ENCODE results near the gene PSMD3.

The PSMD3 gene

DNA sequence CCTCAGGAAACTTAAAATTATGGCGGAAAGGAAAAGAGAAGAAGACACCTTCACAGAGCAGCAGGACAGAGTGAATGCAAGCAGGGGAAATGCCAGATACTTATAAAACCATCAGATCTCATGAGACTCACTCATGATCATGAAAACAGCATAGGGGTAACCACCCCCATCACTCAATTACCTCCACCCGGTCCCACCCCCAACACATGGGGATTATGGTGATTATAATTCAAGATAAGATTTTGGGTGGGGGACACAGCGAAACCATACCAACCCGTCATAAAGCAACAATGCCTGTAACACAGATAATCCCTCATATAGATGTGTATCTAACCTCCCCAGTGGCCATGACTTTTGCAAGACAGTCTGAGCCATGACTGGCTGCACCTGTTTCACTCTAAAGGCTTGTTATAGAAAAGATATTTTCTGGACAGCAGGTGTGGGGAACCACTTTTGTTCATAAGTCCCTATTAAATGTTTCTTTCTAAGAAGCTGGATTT lies 24.8 kb upstream of the PSMD3 start:
- H3K4me3 ChIP-seq (ENCODE audit: low read depth, low read length) = no peak overlapping the region

DNA sequence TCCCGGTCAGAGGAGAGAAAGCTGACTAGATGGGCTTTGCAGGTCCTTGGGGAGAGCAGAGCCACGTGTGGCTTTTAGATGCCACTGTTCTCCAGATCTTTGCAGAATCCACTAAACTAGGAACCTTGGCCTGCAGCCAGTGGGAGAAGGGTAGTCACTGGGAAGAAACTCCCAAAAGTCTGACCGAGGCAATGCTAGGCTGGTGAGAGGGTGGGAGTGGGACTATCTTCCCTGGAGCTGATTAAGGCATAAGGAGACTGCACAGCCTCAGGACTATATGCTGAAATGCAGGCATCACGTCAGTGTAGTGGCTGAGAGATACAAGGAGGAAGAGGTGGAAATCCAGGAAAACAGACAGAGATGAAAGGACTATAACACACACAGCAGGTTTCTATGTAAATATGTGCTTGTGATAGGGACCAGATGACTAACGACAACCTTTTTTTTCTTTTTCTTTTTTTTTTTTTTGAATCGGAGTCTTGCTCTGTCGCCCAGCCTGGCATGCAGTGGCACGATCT lies 20.0 kb upstream of the PSMD3 start:
- H3K4me3 ChIP-seq (ENCODE audit: low read depth, low read length) = no peak overlapping the region

DNA sequence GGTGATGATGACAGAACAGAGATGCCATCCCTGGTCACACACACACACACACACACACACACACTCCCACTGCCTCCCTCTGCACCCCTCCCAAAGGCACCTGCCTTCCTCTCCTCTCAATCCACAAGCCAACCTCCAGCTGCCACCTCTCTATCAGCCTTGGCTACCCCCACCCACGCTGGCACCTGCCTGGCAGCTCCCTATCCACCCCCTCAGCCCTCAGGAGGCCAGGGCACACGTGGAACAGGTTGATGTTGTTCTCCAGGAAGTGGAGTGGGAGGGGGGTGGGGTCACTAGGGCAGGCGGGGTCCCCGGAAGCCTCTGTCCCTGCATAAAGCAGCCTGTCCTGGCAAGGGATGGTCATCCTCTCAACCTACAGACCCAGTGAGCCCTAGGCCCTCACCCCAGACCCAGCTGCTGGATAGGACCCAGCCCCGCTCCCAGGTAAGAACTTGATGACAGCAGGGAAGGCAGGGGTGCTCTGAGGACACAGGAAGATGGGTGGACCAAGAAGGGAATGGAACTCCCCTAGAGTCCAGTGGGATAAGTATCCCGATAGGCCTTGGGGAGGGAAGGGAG lies 17.9 kb upstream of the PSMD3 start, which contains the start of gene GSDMA:
GSDMA (plus strand) TSS at position 363 of the 579 bp plus-strand sequence. CDS start 2,684 bp downstream, outside the sequence.
- H3K4me3 ChIP-seq (ENCODE audit: low read depth, low read length) = no peak within 1 kb of the TSS

DNA sequence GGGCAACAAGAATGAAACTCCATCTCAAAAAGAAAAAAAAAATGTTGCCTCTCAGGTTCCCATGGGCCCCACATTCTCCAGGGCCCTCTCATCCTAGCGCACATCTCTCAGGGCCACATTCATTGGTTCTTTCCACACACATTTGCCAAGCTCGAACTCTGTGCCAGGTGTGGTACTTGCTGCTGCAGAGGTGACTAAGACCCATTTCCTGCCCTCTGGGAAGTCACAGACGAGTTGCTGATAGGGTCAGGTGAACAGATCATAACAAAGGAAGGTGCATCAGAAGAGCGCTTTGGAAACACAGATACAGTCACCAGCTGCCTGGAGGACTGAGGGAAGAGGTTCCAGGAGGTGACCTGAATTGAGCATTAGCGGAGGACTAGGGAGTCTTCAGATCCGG lies 16.8 kb upstream of the PSMD3 start:
- no peak overlapping the region for H3K4me3 ChIP-seq (ENCODE audit: low read depth, low read length)

DNA sequence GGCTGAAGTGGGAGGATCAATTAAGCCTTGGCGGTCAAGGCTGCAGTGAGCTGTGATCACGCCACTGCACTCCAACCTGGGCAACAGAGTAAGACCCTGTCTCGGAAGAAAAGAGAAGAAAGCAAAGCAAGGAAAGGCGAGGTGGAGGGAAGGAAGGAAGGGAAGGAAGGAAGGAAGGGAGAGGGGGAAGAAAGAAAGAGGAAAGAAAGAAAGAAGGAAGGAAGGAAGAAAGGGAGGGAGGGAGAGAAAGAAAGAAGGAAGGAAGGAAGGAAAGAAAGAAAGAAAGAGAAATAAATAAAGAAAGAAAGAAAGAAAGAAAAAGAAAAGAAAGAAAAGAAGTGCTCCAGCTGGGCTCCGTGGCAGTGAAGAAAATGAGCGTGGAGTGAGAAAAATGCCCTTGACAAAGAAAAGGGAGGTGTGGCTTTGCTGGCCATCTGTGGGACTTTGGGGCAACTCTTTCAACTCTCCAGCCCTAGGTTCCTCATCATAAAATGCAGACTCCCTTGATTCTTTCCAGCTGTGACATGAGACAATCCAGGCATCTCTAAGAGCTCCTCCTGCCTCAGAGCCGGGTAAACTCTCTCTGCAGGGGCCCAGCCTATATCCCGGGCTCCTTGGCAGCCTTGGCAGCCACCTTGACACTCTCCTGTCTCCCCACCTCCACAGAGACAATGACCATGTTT lies 15.4 kb upstream of the PSMD3 start:
- H3K4me3 ChIP-seq (ENCODE audit: low read depth, low read length) = no peak overlapping the region

DNA sequence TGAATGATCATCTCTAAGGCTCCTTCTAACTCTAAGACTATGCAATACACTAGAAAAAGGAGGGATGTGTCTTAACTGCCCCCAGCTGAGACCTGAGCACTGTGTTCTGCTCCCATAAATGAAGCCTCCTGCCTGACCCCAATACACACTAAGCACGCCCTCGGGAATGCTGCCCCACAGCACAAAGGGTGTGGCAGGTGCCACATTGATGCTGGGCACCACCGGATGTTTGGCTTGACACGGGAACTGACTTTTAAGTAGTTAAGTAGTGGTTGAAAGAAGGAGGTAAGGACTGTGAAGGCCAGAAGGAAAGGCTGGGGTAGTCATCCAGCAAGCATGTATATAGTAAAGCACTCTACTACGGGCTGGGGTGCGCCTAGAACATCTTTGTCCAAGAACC lies 13.8 kb upstream of the PSMD3 start:
- no peak overlapping the region for H3K4me3 ChIP-seq (ENCODE audit: low read depth, low read length)

DNA sequence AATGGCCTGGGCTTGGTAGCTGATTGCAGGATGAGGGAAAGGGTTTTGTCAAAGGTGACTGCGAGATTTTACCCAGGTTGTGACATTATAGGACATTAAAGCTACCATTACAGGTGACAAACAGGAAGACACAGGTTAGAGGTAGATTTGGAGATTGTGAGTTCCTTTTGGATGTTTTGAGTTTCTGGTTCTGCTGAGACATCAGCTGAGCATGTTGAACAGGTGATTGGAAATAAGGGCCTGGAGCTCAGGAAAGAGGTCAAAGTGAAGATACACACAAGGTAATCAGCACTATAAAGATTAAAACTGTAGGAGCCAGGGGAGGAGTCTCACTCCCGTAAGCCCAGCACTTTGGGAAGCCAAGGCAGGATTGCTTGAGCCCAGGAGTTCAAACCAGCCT lies 11.8 kb upstream of the PSMD3 start:
- H3K4me3 ChIP-seq (ENCODE audit: low read depth, low read length) = no peak overlapping the region

DNA sequence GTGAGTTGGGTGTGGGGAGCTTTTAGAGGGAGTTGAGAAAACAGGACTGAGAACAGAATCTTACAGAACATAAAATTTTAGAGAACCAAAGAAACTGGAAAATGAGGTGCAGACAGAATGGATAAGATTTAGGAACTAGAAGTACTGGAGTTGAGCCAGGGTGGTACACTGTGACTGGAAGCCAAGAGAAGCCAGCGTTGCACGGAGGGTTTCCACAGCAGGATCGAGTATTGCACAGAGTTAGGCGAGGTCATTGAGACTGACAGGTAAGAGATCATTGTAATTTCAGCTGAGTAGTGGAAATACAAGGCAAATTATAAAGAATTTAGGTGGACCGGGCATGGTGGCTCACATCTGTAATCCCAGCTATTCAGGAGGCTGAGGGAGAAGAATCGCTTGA lies 11.2 kb upstream of the PSMD3 start:
- no peak overlapping the region for H3K4me3 ChIP-seq (ENCODE audit: low read depth, low read length)

DNA sequence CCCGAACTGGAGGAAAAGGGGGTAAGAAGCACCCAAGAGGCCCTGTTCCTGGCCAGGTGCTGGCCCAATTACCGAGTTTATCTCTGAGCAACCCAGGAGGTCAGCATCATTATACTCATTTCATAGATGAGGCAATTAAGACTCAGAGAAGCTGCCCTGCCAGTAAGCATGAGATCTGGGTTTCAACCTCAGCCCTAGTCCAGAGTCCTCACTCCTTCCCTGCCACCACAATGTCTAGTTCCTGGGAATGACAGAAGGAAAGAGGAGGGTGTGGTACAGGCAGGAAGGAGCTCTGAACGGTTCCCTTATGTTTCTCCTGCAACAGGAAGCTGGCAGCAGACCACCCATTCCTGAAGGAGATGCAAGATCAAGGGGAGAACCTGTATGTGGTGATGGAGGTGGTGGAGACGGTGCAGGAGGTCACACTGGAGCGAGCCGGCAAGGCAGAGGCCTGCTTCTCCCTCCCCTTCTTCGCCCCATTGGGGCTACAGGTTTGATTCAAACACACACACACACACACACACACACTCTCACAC lies 10.4 kb upstream of the PSMD3 start:
- H3K4me3 ChIP-seq (ENCODE audit: low read depth, low read length) = no peak overlapping the region

DNA sequence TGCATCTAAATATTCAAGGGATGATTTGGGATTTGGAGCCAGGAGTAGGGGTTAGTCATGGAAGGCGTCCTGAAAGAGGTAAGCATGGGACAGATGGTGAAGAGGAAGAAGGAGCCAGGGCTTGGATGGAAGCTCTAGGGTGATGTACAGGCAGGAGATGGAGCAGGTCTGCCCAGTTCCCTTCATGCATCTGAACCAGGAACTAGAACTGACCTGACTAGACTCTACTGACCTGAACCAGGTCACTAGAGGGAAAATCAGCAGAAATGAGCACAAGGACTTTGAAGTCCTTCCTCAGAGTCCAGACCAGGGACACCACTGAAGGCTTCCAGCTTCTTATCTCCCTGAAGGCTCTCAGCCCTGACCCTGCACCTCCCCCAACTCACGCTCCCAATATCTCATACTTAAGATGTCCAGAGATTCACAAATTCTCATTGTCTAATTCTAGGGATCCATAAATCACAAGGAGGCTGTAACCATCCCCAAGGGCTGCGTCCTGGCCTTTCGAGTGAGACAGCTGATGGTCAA lies 9.5 kb upstream of the PSMD3 start:
- H3K4me3 ChIP-seq (ENCODE audit: low read depth, low read length) = no peak overlapping the region

DNA sequence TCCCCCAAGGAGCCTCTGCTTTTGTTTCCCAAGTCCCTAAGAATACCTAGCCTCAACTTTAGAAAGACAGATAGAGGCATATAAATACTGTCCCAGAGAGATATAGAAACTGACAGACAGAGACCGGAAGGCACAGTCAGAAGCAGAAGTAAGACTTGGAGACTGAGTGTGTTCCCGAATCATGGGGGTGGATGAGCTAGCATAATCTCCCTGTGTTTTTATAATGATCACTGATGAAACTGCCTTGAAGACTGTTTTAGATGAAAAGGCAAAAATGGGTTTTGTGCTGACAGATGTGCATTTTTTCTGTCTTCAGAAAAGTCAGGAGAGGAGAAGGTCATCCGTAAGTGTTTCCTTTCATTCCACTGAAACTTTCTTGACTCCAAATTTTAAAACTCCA lies 8.3 kb upstream of the PSMD3 start:
- no peak overlapping the region for H3K4me3 ChIP-seq (ENCODE audit: low read depth, low read length)

DNA sequence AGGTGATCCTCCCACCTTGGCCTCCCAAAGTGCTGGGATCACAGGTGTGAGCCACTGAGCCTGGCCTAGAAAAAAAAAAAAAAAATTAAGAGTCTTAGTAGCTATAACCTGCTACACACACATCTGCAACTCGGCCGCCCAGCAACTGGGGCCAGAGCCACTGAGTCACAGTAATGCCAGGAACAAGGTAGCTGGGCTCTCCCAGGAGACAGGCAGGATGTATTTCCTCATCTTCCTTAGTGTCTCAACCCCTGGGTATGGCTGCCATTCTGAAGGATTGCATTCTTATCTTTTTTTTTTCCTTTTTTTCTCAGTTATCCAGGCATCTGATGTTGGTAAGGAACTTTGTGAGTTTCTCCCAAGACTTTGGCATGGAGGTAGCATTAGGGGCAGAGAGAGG lies 7.1 kb upstream of the PSMD3 start:
- no peak overlapping the region for H3K4me3 ChIP-seq (ENCODE audit: low read depth, low read length)

DNA sequence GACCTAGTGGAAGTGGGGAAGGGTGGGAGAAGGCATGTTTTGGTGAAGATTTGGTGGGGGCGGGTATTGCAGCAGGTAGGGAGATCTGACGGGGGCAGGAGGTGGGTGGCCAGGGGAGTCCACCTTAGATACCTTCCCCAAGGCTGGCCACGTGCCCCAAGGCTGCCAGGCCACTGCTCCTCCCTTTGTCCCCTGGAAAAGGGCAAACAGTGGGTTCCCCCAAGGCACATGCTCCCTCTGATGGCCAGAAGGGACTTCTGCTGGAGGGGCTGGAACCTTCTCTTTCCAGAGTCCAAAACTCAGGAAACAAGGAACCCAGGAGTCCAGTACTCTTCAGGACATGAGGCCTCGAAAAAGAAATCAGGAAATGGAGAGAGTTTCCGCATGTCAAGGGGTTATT lies 6.2 kb upstream of the PSMD3 start:
- H3K4me3 ChIP-seq (ENCODE audit: low read depth, low read length) = no peak overlapping the region

DNA sequence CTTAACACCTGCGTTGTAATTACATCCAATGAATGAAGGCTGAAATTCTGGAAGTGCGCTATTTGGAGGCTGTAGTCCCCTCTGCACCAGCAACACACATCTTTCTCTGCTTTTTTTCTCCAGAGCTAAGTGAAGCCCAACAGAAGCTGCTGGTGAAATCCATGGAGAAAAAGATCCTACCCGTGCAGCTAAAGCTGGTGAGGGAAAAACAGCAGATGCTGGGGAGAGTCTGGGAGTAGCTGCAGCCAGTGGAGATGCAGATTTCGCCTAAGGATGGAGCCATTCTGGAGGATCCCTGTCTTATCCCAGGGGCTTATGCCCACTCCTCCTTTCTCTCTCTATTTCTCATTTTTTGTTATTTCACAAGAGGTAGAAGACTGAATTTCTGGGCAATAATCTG lies 4.8 kb upstream of the PSMD3 start:
- no peak overlapping the region for H3K4me3 ChIP-seq (ENCODE audit: low read depth, low read length)

DNA sequence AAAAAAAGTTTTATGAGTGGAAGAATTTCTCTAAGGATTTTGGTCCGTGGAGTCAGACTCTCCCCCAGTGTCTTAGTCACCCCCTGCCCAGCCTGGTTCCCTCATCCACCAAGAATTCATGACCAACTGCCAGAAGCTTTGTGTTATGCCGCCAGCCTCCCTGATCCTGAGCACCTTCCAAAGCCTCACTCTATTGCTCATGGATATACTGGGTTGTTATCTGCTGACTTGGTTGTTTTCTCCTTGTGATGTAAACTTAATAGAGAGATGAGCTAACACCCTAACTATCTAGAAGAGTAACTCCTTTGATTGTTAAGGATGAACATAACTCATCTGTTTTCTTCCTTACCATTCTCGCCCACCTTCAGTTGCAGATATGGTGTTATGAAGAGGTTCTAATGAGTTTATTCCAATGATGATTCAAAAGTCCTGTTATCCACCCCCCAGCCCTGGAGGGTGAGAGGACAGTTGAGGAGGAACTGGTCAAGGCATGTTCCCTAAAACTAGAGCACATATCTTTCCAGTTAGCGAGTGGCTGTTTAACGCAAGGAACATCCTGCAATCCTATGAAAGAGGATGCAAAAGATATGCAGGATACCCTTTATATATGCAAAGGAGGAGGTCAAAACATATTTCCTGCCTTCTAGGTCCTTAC lies 1.5 kb upstream of the PSMD3 start:
- H3K4me3 ChIP-seq (ENCODE audit: low read depth, low read length) = no peak overlapping the region

DNA sequence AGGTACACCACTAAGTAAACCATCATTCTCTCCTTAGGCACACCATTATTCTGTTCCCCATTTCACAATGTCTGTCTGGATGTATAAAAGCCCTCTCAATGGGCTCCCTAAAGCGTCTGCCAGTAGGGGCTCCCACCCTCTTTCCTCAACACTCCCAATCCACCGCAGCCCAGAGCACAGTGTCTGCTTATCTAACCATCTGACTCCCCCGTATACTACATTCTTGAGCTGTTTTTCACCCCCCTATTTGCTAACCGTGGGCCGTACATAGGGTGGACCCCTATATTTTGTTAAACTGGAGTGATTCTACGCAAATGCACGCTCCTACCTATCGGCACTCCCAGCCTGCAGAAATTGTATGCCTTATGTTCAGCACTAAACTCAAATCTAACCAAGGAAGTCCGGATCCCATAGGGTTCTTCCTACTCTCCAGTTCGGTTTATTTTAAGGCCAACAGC lies 685 bp upstream of the PSMD3 start:
- peak overlapping the region; percentile 98 for H3K4me3 ChIP-seq (ENCODE audit: low read depth, low read length)

DNA sequence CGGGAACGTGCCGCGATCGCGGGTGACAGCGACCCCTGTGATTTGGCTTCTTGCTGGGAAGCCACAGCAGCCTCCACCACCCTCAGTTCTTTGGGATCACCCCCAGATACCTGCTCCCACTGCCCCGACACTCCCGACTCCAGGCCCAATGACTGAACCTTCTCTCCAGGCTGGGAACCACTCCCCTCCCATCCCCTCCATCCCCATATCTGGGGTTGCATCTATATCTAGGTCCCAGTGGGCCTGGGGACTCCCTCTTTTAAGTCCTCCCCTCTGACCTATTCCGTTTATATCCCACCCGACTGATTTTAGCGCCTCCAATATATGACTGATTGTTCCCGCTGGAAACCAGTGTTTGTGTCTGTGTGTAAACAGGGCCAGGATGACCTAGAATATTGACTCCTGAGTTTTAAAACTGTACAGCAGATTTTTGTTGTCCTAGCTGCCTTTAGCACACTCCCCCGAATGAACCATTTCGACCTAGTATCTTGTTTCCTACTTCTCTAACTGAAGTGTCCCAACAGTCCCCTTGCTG lies 667 bp downstream of the PSMD3 start:
- peak overlapping the region; percentile 98 for H3K4me3 ChIP-seq (ENCODE audit: low read depth, low read length)

DNA sequence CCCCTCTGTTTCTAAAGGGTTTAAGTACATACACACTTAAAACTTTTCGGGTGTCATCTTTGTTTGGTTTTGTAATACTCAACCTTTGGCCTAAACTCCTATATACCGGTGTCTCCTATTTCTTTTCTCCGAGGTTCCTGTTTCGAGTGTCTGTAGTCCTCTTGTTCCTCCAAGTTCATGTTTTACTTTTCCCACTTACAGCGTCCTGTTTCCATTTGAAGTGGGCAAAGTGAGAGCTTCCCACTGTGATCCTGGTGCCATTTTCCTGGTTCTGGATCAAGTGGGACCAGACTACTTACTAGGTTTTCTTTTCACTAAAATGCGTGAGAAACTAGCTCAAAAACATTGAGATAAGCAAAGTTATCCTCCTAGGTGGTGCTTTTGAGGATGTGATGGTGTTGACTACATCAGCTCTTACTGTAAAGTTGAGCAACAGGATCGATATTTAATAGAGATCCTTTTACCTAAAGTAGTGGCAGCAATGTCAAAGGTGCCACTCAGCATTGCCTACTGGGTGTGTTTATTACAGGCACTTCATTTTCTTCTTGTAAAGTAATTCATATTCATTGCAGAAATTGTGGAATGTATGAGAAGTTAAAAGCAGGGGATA lies 1.3 kb downstream of the PSMD3 start:
- peak overlapping the region; percentile 98 for H3K4me3 ChIP-seq (ENCODE audit: low read depth, low read length)

DNA sequence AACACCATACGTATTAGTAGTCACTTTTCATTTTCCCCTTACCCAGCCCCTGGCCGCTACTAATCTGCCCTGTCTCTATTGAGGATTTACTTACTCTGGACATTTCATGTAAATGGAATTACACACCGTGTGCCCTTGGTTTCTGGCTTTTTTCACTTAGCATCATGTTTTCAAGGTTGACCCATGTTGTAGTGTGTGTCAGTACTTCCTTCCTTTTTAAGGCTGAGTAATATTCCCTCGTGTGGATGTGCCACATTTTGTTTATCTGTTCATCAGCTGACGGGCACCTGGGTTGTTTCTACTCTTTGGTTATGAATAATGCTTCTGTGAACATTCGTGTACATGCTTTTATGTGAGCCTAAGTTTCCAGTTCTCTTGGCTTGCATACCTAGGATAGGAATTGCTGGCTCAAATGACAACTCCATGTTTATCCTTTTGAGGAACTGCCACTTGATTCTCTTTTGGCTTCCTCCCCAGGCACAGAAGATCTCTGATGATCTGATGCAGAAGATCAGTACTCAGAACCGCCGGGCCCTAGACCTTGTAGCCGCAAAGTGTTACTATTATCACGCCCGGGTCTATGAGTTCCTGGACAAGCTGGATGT lies 7.7 kb downstream of the PSMD3 start:
- no peak overlapping the region for H3K4me3 ChIP-seq (ENCODE audit: low read depth, low read length)

DNA sequence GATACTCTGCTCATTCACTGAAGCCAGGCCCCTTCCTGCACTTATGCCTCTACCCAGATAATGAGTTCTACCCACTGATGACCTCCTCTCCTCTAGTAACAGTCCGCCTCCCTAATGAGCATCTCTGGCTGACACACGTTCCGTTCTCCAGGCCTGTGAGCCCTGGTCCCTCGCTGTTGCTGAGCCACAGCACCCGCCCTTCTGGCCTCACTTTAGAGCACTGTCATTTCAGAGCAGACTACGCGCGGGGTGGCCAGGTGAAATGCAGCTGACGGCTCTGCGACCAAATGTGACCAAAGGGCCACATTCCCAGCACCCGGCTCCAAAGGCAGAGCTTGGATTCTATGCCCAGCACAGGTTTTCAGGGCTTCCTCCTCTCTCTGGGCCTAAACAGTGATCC lies 13.8 kb downstream of the PSMD3 start:
- H3K4me3 ChIP-seq (ENCODE audit: low read depth, low read length) = no peak overlapping the region
